Measurements from ENCODE around the gene SIK2. TPM values are rescaled to one million over a fixed set of nuclear protein-coding genes. Genes with fewer than 3 reads are reported as not detected.
A peak's percentile ranks its signal among the peaks of the same experiment; 100 is the strongest.

The SIK2 gene
- total and polyA plus RNA-seq, 3 experiments from 2014 or later, result 0.48 to 10.3 (median 8.8) TPM

DNA sequence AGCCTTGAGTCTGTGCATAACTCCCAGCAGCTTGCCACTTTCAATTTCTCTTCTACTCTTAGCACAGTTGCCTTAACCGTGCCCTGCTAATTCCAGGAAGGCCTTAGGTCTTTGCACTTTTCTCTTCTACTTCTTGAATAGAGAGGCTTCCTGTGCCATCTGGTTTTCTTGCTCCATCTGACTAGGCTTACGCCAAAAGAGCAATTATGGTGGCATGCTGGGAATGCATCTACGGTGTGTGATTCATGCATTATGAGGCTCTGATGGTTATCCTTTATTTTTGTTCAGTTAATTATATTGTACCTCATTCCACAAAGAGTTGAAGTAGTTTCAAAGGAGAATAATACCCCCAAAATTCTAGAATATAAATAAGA, 29.4 kb downstream of the SIK2 start:
- H3K9me3 ChIP-seq (ENCODE audit: low read length), result no peaks in the 10 kb centered on the region
- Mint-ChIP-seq H3K9me3 (no peaks in the 10 kb centered on the region), H3K27me3 (no peaks in the 10 kb centered on the region), H3K4me3 (no peak overlapping the region), H3K27ac (no peak overlapping the region), H3K4me1 (peaks cover 23 to 35% (median 24%) of the 10 kb centered on the region in 3 donors), H3K36me3 (peaks cover 0 to 7% (median 7%) of the 10 kb centered on the region in 3 donors)
- H3K4me3 ChIP-seq (ENCODE audit: low read length), result no peak overlapping the region
- H3K27me3 ChIP-seq (ENCODE audit: insufficient read depth, low read length, poor library complexity, severe bottlenecking), result no peaks in the 10 kb centered on the region
- peaks cover 10% of the 10 kb centered on the region for H3K4me1 ChIP-seq (ENCODE audit: insufficient read depth, low read length)
- ChIA-PET POLR2A (no interaction called here), CTCF (interaction anchor here (0.9 kb wide), 1 partner anchor 27 kb away, joined by 3 read pairs; no protein-coding TSS in a partner anchor)
- no peaks in the 10 kb centered on the region for H3K36me3 ChIP-seq (ENCODE audit: insufficient read depth, low read length)
- peak in 1 of 5 donors; percentile 1 for DNase-seq
- H3K27ac ChIP-seq (ENCODE audit: low read depth, low read length), result no peak overlapping the region

DNA sequence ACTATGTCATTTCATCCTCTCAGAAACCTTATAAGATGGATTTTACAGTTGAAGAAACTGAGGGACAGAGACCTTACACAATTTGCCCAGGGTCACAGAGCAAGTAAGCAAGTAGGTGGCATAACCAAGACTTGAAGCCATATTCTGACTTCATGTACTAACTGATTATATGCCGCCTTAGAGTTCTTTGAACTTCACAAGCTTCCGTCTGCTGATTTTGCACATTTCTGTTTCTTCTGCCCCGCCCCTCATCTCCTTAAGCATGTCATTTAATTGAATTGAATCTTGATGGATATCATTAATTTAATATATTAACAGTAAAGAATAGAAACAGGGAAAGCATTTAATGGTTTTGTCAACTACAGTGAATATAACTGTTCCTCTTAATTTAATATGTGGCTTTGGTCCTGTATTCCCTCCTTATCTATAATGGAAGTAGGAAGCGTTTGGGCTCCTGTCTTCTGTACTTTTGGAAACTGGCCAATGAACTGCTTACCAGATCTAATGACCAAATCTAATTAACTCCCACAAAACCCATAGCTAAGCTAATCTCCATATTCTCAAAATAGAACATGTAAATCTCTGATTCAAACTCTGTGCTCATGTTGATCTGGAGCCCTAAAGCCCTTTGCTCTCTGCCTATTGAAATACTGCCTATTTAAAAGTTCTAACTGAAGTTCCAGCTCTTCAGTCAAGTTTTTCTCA, 30.4 kb downstream of the SIK2 start:
- H3K36me3 Mint-ChIP-seq, result peaks cover under 1 to 8% (median 8%) of the 10 kb centered on the region in 3 donors
- CTCF ChIA-PET, result no interaction called here
- H3K9me3 ChIP-seq (ENCODE audit: low read length), result no peaks in the 10 kb centered on the region

DNA sequence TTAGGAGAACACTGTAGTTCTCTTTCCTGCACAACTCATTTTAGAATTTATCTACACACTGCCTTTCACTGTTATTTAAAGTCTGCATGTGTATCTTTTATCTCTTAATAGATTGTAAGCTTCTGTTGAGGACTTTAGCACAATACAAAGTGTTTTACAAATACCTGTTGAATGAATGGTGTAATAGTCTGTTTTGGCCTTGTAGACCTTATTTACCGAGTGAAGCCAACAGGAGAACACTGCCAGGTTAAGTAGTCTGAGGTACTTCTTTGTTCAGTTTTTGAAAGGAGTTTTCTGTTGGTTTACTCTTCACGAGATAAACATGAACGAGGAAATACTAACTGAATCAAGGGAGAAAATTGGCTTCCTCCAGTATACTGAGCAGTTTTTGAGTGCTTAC, 31.0 kb downstream of the SIK2 start:
- POLR2A ChIA-PET, result no interaction called here

More for the DNA sequence above, 30.4 kb downstream of the SIK2 start:
- no peak overlapping the region for H3K27ac ChIP-seq (ENCODE audit: low read depth, low read length)
- H3K27me3 ChIP-seq (ENCODE audit: insufficient read depth, low read length, poor library complexity, severe bottlenecking), result no peaks in the 10 kb centered on the region
- H3K4me1 ChIP-seq (ENCODE audit: insufficient read depth, low read length), result peaks cover 10% of the 10 kb centered on the region
- Mint-ChIP-seq H3K4me1 (peaks cover 23 to 37% (median 24%) of the 10 kb centered on the region in 3 donors), H3K27me3 (no peaks in the 10 kb centered on the region), H3K4me3 (no peak overlapping the region), H3K9me3 (no peaks in the 10 kb centered on the region), H3K27ac (peak overlapping the region in 3 of 8 donors; percentile 10 to 51 (median 17))
- no peak for DNase-seq
- H3K4me3 ChIP-seq (ENCODE audit: low read length), result no peak overlapping the region
- H3K36me3 ChIP-seq (ENCODE audit: insufficient read depth, low read length), result no peaks in the 10 kb centered on the region
- POLR2A ChIA-PET, result no interaction called here

DNA sequence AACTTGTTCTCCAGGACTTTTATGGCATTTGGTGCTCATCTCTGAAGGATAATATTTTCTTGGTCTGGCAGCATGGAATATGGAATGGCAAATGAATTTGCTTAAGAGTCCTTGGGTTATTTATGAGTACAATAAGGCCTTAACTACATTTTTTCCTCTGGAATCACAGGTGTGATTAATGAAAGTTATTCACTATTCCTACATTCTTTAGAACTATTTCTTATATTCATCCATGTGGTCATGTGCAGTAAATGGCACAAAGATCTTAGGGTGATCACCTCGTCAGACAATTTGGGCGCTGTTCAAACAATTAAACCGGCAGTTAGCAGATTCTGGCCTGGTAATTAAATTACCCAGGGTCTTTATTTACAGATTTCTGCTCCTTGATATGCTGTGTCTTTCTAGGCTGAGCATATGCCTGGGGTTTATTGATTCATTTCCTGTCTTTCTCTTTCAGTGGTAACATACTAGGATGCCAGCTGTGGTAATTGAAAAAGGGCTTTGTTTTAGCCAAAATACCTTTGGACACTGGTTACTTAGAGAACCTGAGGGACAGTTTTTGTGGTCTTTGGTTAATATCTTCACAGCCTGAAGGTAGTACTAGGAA, 31.6 kb downstream of the SIK2 start:
- Mint-ChIP-seq H3K27me3 (no peaks in the 10 kb centered on the region), H3K27ac (no peak overlapping the region), H3K9me3 (no peaks in the 10 kb centered on the region), H3K4me3 (no peak overlapping the region), H3K4me1 (peaks cover 27 to 48% (median 30%) of the 10 kb centered on the region in 3 donors), H3K36me3 (peaks cover 3 to 9% (median 8%) of the 10 kb centered on the region in 3 donors)
- no peaks in the 10 kb centered on the region for H3K36me3 ChIP-seq (ENCODE audit: insufficient read depth, low read length)
- H3K27me3 ChIP-seq (ENCODE audit: insufficient read depth, low read length, poor library complexity, severe bottlenecking), result no peaks in the 10 kb centered on the region
- no peak for DNase-seq
- peaks cover 10% of the 10 kb centered on the region for H3K4me1 ChIP-seq (ENCODE audit: insufficient read depth, low read length)
- CTCF ChIA-PET, result no interaction called here
- H3K4me3 ChIP-seq (ENCODE audit: low read length), result no peak overlapping the region
- POLR2A ChIA-PET, result no interaction called here
- H3K9me3 ChIP-seq (ENCODE audit: low read length), result no peaks in the 10 kb centered on the region
- no peak overlapping the region for H3K27ac ChIP-seq (ENCODE audit: low read depth, low read length)

More for the DNA sequence above, 31.0 kb downstream of the SIK2 start:
- DNase-seq, result no peak
- peaks cover 23 to 42% (median 25%) of the 10 kb centered on the region in 3 donors for H3K4me1 Mint-ChIP-seq
- CTCF ChIA-PET, result no interaction called here
- no peak overlapping the region for H3K4me3 Mint-ChIP-seq
- Histone ChIP-seq H3K36me3 (ENCODE audit: insufficient read depth, low read length) (no peaks in the 10 kb centered on the region), H3K9me3 (ENCODE audit: low read length) (no peaks in the 10 kb centered on the region), H3K27me3 (ENCODE audit: insufficient read depth, low read length, poor library complexity, severe bottlenecking) (no peaks in the 10 kb centered on the region), H3K27ac (ENCODE audit: low read depth, low read length) (no peak overlapping the region), H3K4me1 (ENCODE audit: insufficient read depth, low read length) (peaks cover 10% of the 10 kb centered on the region), H3K4me3 (ENCODE audit: low read length) (no peak overlapping the region)
- H3K27ac Mint-ChIP-seq, result peak overlapping the region in 3 of 8 donors; percentile 10 to 51 (median 17)
- no peaks in the 10 kb centered on the region for H3K27me3 Mint-ChIP-seq
- peaks cover 3 to 10% (median 8%) of the 10 kb centered on the region in 3 donors for H3K36me3 Mint-ChIP-seq
- no peaks in the 10 kb centered on the region for H3K9me3 Mint-ChIP-seq

DNA sequence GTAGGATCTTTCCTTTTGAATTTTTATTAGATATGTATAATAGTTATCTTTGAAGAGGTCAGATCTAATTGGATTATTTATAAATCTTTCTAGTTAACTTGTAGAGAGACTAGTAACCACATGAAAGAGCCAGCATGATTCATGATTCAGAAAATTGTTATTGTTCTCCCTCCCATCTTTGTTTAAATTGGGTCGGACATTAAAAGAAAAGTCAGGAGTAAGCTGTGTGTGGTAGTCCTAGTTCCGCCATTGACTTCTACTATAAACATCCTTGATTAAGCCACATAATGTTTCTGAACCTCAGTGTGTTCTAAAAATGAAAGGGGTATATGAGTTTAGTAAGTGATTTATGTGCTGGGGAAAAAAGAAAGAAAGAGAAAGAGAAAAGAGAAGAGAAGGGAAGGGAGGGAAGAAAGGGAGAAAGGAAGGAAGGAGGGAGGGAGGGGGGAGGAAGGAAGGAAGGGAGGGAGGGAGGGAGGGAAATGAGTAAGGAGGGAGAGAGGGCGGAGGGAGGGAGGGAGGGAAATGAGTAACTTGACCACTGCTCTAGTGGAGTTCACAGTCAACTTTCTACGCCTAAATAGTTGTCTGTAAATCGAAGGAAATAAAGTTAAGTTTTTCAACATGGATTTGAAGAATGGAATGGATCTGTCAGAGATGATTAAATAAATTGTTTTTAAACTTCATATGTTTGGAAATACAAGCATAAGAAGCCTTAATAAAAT, 32.9 kb downstream of the SIK2 start:
- Mint-ChIP-seq H3K4me3 (no peak overlapping the region), H3K27ac (peak overlapping the region in 2 of 8 donors; percentile 6 to 67), H3K9me3 (no peaks in the 10 kb centered on the region), H3K36me3 (peaks cover 3 to 14% (median 9%) of the 10 kb centered on the region in 3 donors), H3K27me3 (no peaks in the 10 kb centered on the region), H3K4me1 (peaks cover 27 to 51% (median 35%) of the 10 kb centered on the region in 3 donors)
- Histone ChIP-seq H3K4me1 (ENCODE audit: insufficient read depth, low read length) (peaks cover 10% of the 10 kb centered on the region), H3K4me3 (ENCODE audit: low read length) (no peak overlapping the region), H3K27ac (ENCODE audit: low read depth, low read length) (no peak overlapping the region), H3K27me3 (ENCODE audit: insufficient read depth, low read length, poor library complexity, severe bottlenecking) (no peaks in the 10 kb centered on the region), H3K9me3 (ENCODE audit: low read length) (no peaks in the 10 kb centered on the region), H3K36me3 (ENCODE audit: insufficient read depth, low read length) (no peaks in the 10 kb centered on the region)
- no peak for DNase-seq
- POLR2A ChIA-PET, result no interaction called here
- CTCF ChIA-PET, result no interaction called here

DNA sequence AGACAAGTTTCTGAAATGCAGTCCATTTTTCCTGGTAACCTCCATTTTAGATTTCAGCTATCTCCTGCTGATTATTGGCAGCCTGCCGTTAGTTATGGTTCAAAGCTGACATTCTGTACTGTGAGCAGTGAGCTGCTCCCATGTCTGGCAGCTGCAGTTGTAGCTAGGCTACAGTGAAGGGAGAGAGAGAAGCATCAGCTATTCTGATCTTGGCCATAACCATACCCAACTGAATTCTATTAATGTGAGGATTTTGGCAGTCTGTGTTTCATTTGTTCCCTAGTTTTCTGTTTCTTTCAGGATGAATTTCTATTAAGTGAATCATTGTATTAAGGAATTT, 33.4 kb downstream of the SIK2 start:
- Histone ChIP-seq H3K36me3 (ENCODE audit: insufficient read depth, low read length) (no peaks in the 10 kb centered on the region), H3K27me3 (ENCODE audit: insufficient read depth, low read length, poor library complexity, severe bottlenecking) (no peaks in the 10 kb centered on the region), H3K9me3 (ENCODE audit: low read length) (no peaks in the 10 kb centered on the region), H3K4me1 (ENCODE audit: insufficient read depth, low read length) (peaks cover 10% of the 10 kb centered on the region), H3K4me3 (ENCODE audit: low read length) (no peak overlapping the region), H3K27ac (ENCODE audit: low read depth, low read length) (no peak overlapping the region)
- Mint-ChIP-seq H3K27me3 (no peaks in the 10 kb centered on the region), H3K4me1 (peaks cover 27 to 51% (median 35%) of the 10 kb centered on the region in 3 donors), H3K4me3 (no peak overlapping the region), H3K27ac (peak overlapping the region in 1 of 8 donors; percentile 7), H3K36me3 (peaks cover 3 to 14% (median 9%) of the 10 kb centered on the region in 3 donors), H3K9me3 (no peaks in the 10 kb centered on the region)
- CTCF ChIA-PET, result no interaction called here
- POLR2A ChIA-PET, result interaction anchor here (0.6 kb wide), 1 partner anchor 417 kb away, joined by 3 read pairs; no protein-coding TSS in a partner anchor
- no peak for DNase-seq

DNA sequence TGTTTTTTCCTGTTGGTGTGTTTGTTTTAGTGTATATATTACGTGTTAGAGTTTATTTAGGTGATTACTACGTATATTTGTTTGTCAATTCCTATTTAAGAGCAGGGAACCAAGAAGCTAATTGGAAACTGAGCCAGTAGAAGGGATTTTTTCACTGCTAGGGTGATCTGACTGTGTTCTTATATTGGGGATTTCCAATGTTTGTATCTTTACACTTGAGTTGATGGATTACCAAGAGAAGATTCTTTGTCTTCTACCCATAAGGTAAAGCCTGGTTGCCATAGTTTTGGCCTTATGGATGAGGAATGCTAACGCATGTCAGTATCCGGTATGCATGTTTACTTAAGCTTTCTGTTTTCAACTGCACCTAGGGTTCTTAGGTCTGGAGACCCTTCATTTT, 35.6 kb downstream of the SIK2 start:
- Histone ChIP-seq H3K27ac (ENCODE audit: low read depth, low read length) (no peak overlapping the region), H3K4me1 (ENCODE audit: insufficient read depth, low read length) (peaks cover 4% of the 10 kb centered on the region), H3K27me3 (ENCODE audit: insufficient read depth, low read length, poor library complexity, severe bottlenecking) (no peaks in the 10 kb centered on the region), H3K9me3 (ENCODE audit: low read length) (no peaks in the 10 kb centered on the region), H3K36me3 (ENCODE audit: insufficient read depth, low read length) (no peaks in the 10 kb centered on the region), H3K4me3 (ENCODE audit: low read length) (no peak overlapping the region)
- Mint-ChIP-seq H3K27ac (no peak overlapping the region), H3K27me3 (no peaks in the 10 kb centered on the region), H3K4me3 (no peak overlapping the region), H3K4me1 (peaks cover 27 to 50% (median 35%) of the 10 kb centered on the region in 3 donors), H3K9me3 (no peaks in the 10 kb centered on the region), H3K36me3 (peaks cover 3 to 28% (median 15%) of the 10 kb centered on the region in 3 donors)
- ChIA-PET POLR2A (no interaction called here), CTCF (no interaction called here)
- DNase-seq, result no peak
